Measurements from ENCODE around the gene CDR2.
A peak's percentile ranks its signal among the peaks of the same experiment; 100 is the strongest.
"Not testable (repeated sequence)": the region's sequence is repeated elsewhere in the genome, so short reads cannot be mapped to it uniquely, and the experiment has no call there.

CDR2 gene

GRCh38 chr16:22375963-22376640 is 1.7 kb upstream of the CDR2 start:
- Histone ChIP-seq H3K9ac (ENCODE audit: low read depth, low read length) (no peak overlapping the region), H3K9me3 (ENCODE audit: control insufficient read depth, insufficient read depth, low read length) (no peaks in the 10 kb centered on the region), H3K4me3 (ENCODE audit: low read depth, low read length) (no peak overlapping the region), H3K36me3 (ENCODE audit: control insufficient read depth, insufficient read depth, low read length) (peaks cover 9% of the 10 kb centered on the region; the same call in 1 of the 2 replicates), H3K4me1 (ENCODE audit: control insufficient read depth, insufficient read depth, low read length) (peaks cover 11% of the 10 kb centered on the region), H3K27me3 (ENCODE audit: control insufficient read depth, insufficient read depth, low read length) (no peaks in the 10 kb centered on the region; the same call in 1 of the 2 replicates), H3K27ac (ENCODE audit: low read depth, low read length) (no peak overlapping the region)

- peak overlapping the region; percentile 67 for H3K27ac ChIP-seq (ENCODE audit: low read depth, low read length)
- no peaks in the 10 kb centered on the region; the same call in 1 of the 2 replicates for H3K27me3 ChIP-seq (ENCODE audit: control insufficient read depth, insufficient read depth, low read length)
- 0 out of 2 replicates have a peak overlapping the region, but pooled peaks have one; percentile 69 for H3K9ac ChIP-seq (ENCODE audit: low read depth, low read length)
- H3K4me1 ChIP-seq (ENCODE audit: control insufficient read depth, insufficient read depth, low read length): peaks cover 16% of the 10 kb centered on the region
- peak overlapping the region; percentile 88 for H3K4me3 ChIP-seq (ENCODE audit: low read depth, low read length)
- H3K36me3 ChIP-seq (ENCODE audit: control insufficient read depth, insufficient read depth, low read length): peaks cover 14% of the 10 kb centered on the region; the same call in 1 of the 2 replicates
- no peaks in the 10 kb centered on the region for H3K9me3 ChIP-seq (ENCODE audit: control insufficient read depth, insufficient read depth, low read length)
These were observed 921 bp upstream of the CDR2 start for GRCh38 chr16:22375117-22375962.

- Histone ChIP-seq H3K4me1 (ENCODE audit: control insufficient read depth, insufficient read depth, low read length) (peaks cover 26% of the 10 kb centered on the region), H3K36me3 (ENCODE audit: control insufficient read depth, insufficient read depth, low read length) (peaks cover 21% of the 10 kb centered on the region; the same call in 1 of the 2 replicates), H3K27ac (ENCODE audit: low read depth, low read length) (peak overlapping the region; percentile 83), H3K9ac (ENCODE audit: low read depth, low read length) (peak overlapping the region; percentile 69), H3K27me3 (ENCODE audit: control insufficient read depth, insufficient read depth, low read length) (no peaks in the 10 kb centered on the region; the same call in 1 of the 2 replicates), H3K4me3 (ENCODE audit: low read depth, low read length) (peak overlapping the region; percentile 88), H3K9me3 (ENCODE audit: control insufficient read depth, insufficient read depth, low read length) (no peaks in the 10 kb centered on the region)
These were observed 633 bp downstream of the CDR2 start for GRCh38 chr16:22373662-22374310.

GRCh38 chr16:22372882-22373661 is 1.3 kb downstream of the CDR2 start:
- peaks cover 25% of the 10 kb centered on the region; the same call in 1 of the 2 replicates for H3K36me3 ChIP-seq (ENCODE audit: control insufficient read depth, insufficient read depth, low read length)
- peaks cover 26% of the 10 kb centered on the region for H3K4me1 ChIP-seq (ENCODE audit: control insufficient read depth, insufficient read depth, low read length)

GRCh38 chr16:22370038-22370820 is 4.2 kb downstream of the CDR2 start:
- H3K27me3 ChIP-seq (ENCODE audit: control insufficient read depth, insufficient read depth, low read length): no peaks in the 10 kb centered on the region
- H3K9me3 ChIP-seq (ENCODE audit: control insufficient read depth, insufficient read depth, low read length): no peaks in the 10 kb centered on the region
- peak overlapping the region; percentile 70 for H3K27ac ChIP-seq (ENCODE audit: low read depth, low read length)
- peaks cover 28% of the 10 kb centered on the region; the same call in 1 of the 2 replicates for H3K36me3 ChIP-seq (ENCODE audit: control insufficient read depth, insufficient read depth, low read length)
- H3K4me1 ChIP-seq (ENCODE audit: control insufficient read depth, insufficient read depth, low read length): peaks cover 30% of the 10 kb centered on the region
- no peak overlapping the region for H3K4me3 ChIP-seq (ENCODE audit: low read depth, low read length)
- no peak overlapping the region for H3K9ac ChIP-seq (ENCODE audit: low read depth, low read length)

More at GRCh38 chr16:22372882-22373661, 1.3 kb downstream of the CDR2 start:
- no peaks in the 10 kb centered on the region; the same call in 1 of the 2 replicates for H3K27me3 ChIP-seq (ENCODE audit: control insufficient read depth, insufficient read depth, low read length)
- H3K9me3 ChIP-seq (ENCODE audit: control insufficient read depth, insufficient read depth, low read length): no peaks in the 10 kb centered on the region
- H3K4me3 ChIP-seq (ENCODE audit: low read depth, low read length): peak overlapping the region; percentile 88
- H3K27ac ChIP-seq (ENCODE audit: low read depth, low read length): no peak overlapping the region
- peak overlapping the region; percentile 69 for H3K9ac ChIP-seq (ENCODE audit: low read depth, low read length)

GRCh38 chr16:22369221-22369811 is 5.1 kb downstream of the CDR2 start:
- Histone ChIP-seq H3K4me3 (ENCODE audit: low read depth, low read length) (no peak overlapping the region), H3K9me3 (ENCODE audit: control insufficient read depth, insufficient read depth, low read length) (no peaks in the 10 kb centered on the region), H3K36me3 (ENCODE audit: control insufficient read depth, insufficient read depth, low read length) (peaks cover 36% of the 10 kb centered on the region), H3K27ac (ENCODE audit: low read depth, low read length) (peak overlapping the region; percentile 70), H3K4me1 (ENCODE audit: control insufficient read depth, insufficient read depth, low read length) (peaks cover 30% of the 10 kb centered on the region), H3K27me3 (ENCODE audit: control insufficient read depth, insufficient read depth, low read length) (no peaks in the 10 kb centered on the region), H3K9ac (ENCODE audit: low read depth, low read length) (no peak overlapping the region)

- Histone ChIP-seq H3K4me1 (ENCODE audit: control insufficient read depth, insufficient read depth, low read length) (peaks cover 30% of the 10 kb centered on the region), H3K36me3 (ENCODE audit: control insufficient read depth, insufficient read depth, low read length) (peaks cover 46% of the 10 kb centered on the region), H3K27ac (ENCODE audit: low read depth, low read length) (peak overlapping the region; percentile 4)
- not testable (repeated sequence) for H3K27me3 ChIP-seq (ENCODE audit: control insufficient read depth, insufficient read depth, low read length); H3K9me3 ChIP-seq (ENCODE audit: control insufficient read depth, insufficient read depth, low read length); H3K4me3 ChIP-seq (ENCODE audit: low read depth, low read length); H3K9ac ChIP-seq (ENCODE audit: low read depth, low read length)
These were observed 6.1 kb downstream of the CDR2 start for GRCh38 chr16:22368200-22368826.

GRCh38 chr16:22366889-22367288 is 7.5 kb downstream of the CDR2 start:
- Histone ChIP-seq H3K4me1 (ENCODE audit: control insufficient read depth, insufficient read depth, low read length) (peaks cover 19% of the 10 kb centered on the region), H3K27ac (ENCODE audit: low read depth, low read length) (no peak overlapping the region), H3K9me3 (ENCODE audit: control insufficient read depth, insufficient read depth, low read length) (no peaks in the 10 kb centered on the region), H3K9ac (ENCODE audit: low read depth, low read length) (no peak overlapping the region), H3K27me3 (ENCODE audit: control insufficient read depth, insufficient read depth, low read length) (no peaks in the 10 kb centered on the region), H3K4me3 (ENCODE audit: low read depth, low read length) (no peak overlapping the region), H3K36me3 (ENCODE audit: control insufficient read depth, insufficient read depth, low read length) (peaks cover 57% of the 10 kb centered on the region)

GRCh38 chr16:22366371-22366770 is 8.0 kb downstream of the CDR2 start:
- Histone ChIP-seq H3K4me1 (ENCODE audit: control insufficient read depth, insufficient read depth, low read length) (peaks cover 22% of the 10 kb centered on the region), H3K27me3 (ENCODE audit: control insufficient read depth, insufficient read depth, low read length) (no peaks in the 10 kb centered on the region), H3K9ac (ENCODE audit: low read depth, low read length) (no peak overlapping the region), H3K27ac (ENCODE audit: low read depth, low read length) (no peak overlapping the region), H3K36me3 (ENCODE audit: control insufficient read depth, insufficient read depth, low read length) (peaks cover 53% of the 10 kb centered on the region), H3K4me3 (ENCODE audit: low read depth, low read length) (no peak overlapping the region), H3K9me3 (ENCODE audit: control insufficient read depth, insufficient read depth, low read length) (no peaks in the 10 kb centered on the region)
